ENCODE data around the gene NUP205.
A peak's percentile ranks its signal among the peaks of the same experiment; 100 is the strongest.
"Not testable (repeated sequence)": the region's sequence is repeated elsewhere in the genome, so short reads cannot be mapped to it uniquely, and the experiment has no call there.

The NUP205 gene

GRCh38 chr7:135661311-135662122 is 103.8 kb downstream of the NUP205 start:
- no peak for DNase-seq (ENCODE audit: low read depth, low spot score)

GRCh38 chr7:135662123-135662372 is 104.3 kb downstream of the NUP205 start:
- Histone ChIP-seq H3K9me3 (ENCODE audit: insufficient read depth, low read length) (no peaks in the 10 kb centered on the region), H3K4me3 (ENCODE audit: insufficient read length, low read depth) (peak overlapping the region; percentile 28), H3K27me3 (ENCODE audit: insufficient read depth, insufficient read length) (no peaks in the 10 kb centered on the region), H3K36me3 (ENCODE audit: insufficient read depth, insufficient read length, low read length) (peaks cover 3% of the 10 kb centered on the region), H3K4me1 (ENCODE audit: insufficient read depth, insufficient read length) (no peaks in the 10 kb centered on the region), H3K9ac (ENCODE audit: insufficient read length, low read depth) (peak overlapping the region; percentile 67)
- TF ChIP-seq SUZ12 (IDR thresholded peaks at IDR 0.05; ENCODE audit: extremely low read depth, insufficient read depth, insufficient read length) (no peak), YY1 (IDR thresholded peaks at IDR 0.05; ENCODE audit: insufficient read depth, insufficient read length) (no peak), ZNF274 (IDR thresholded peaks at IDR 0.05; ENCODE audit: low read depth, low read length) (no peak)
- DNase-seq (ENCODE audit: low read depth, low spot score) = no peak

More at GRCh38 chr7:135661311-135662122, 103.8 kb downstream of the NUP205 start:
- H3K9ac ChIP-seq (ENCODE audit: insufficient read length, low read depth) = peak overlapping the region; percentile 67
- H3K36me3 ChIP-seq (ENCODE audit: insufficient read depth, insufficient read length, low read length) = peaks cover 3% of the 10 kb centered on the region
- H3K27me3 ChIP-seq (ENCODE audit: insufficient read depth, insufficient read length) = no peaks in the 10 kb centered on the region
- H3K9me3 ChIP-seq (ENCODE audit: insufficient read depth, low read length) = no peaks in the 10 kb centered on the region
- TF ChIP-seq ZNF274 (IDR thresholded peaks at IDR 0.05; ENCODE audit: low read depth, low read length) (no peak), YY1 (IDR thresholded peaks at IDR 0.05; ENCODE audit: insufficient read depth, insufficient read length) (no peak), SUZ12 (IDR thresholded peaks at IDR 0.05; ENCODE audit: extremely low read depth, insufficient read depth, insufficient read length) (no peak)
- H3K4me3 ChIP-seq (ENCODE audit: insufficient read length, low read depth) = peak overlapping the region; percentile 28
- H3K4me1 ChIP-seq (ENCODE audit: insufficient read depth, insufficient read length) = no peaks in the 10 kb centered on the region

GRCh38 chr7:135662373-135663114 is 104.8 kb downstream of the NUP205 start, which contains the start of gene STMP1:
Gene STMP1, plus strand, starts transcription at chr7:135662514.
- H3K9ac ChIP-seq (ENCODE audit: insufficient read length, low read depth) = peak within 1 kb of the TSS; percentile 96
- no peaks in the 10 kb centered on the region for H3K4me1 ChIP-seq (ENCODE audit: insufficient read depth, insufficient read length)
- TF ChIP-seq SUZ12 (IDR thresholded peaks at IDR 0.05; ENCODE audit: extremely low read depth, insufficient read depth, insufficient read length) = no peak
- no peak for TF ChIP-seq YY1 (IDR thresholded peaks at IDR 0.05; ENCODE audit: insufficient read depth, insufficient read length)
- TF ChIP-seq ZNF274 (IDR thresholded peaks at IDR 0.05; ENCODE audit: low read depth, low read length) = no peak
- H3K4me3 ChIP-seq (ENCODE audit: insufficient read length, low read depth) = peak within 1 kb of the TSS; percentile 89
- H3K36me3 ChIP-seq (ENCODE audit: insufficient read depth, insufficient read length, low read length) = peaks cover 3% of the 10 kb centered on the region
- peak; percentile 97 for DNase-seq (ENCODE audit: low read depth, low spot score)
- no peaks in the 10 kb centered on the region for H3K9me3 ChIP-seq (ENCODE audit: insufficient read depth, low read length)
- no peaks in the 10 kb centered on the region for H3K27me3 ChIP-seq (ENCODE audit: insufficient read depth, insufficient read length)

- peaks cover 8% of the 10 kb centered on the region for H3K36me3 ChIP-seq (ENCODE audit: insufficient read depth, insufficient read length, low read length)
- no peaks in the 10 kb centered on the region for H3K4me1 ChIP-seq (ENCODE audit: insufficient read depth, insufficient read length)
- TF ChIP-seq SUZ12 (IDR thresholded peaks at IDR 0.05; ENCODE audit: extremely low read depth, insufficient read depth, insufficient read length) = no peak
- no peak for TF ChIP-seq ZNF274 (IDR thresholded peaks at IDR 0.05; ENCODE audit: low read depth, low read length)
- TF ChIP-seq YY1 (IDR thresholded peaks at IDR 0.05; ENCODE audit: insufficient read depth, insufficient read length) = no peak
- no peak overlapping the region for H3K9ac ChIP-seq (ENCODE audit: insufficient read length, low read depth)
- H3K4me3 ChIP-seq (ENCODE audit: insufficient read length, low read depth) = no peak overlapping the region
- no peaks in the 10 kb centered on the region for H3K27me3 ChIP-seq (ENCODE audit: insufficient read depth, insufficient read length)
- no peaks in the 10 kb centered on the region for H3K9me3 ChIP-seq (ENCODE audit: insufficient read depth, low read length)
- no peak for DNase-seq (ENCODE audit: low read depth, low spot score)
Measured at GRCh38 chr7:135664046-135664589, 106.4 kb downstream of the NUP205 start.

GRCh38 chr7:135665042-135665441 is 107.3 kb downstream of the NUP205 start:
- TF ChIP-seq SUZ12 (IDR thresholded peaks at IDR 0.05; ENCODE audit: extremely low read depth, insufficient read depth, insufficient read length) = no peak
- TF ChIP-seq ZNF274 (IDR thresholded peaks at IDR 0.05; ENCODE audit: low read depth, low read length) = no peak
- TF ChIP-seq YY1 (IDR thresholded peaks at IDR 0.05; ENCODE audit: insufficient read depth, insufficient read length) = no peak
- H3K4me1 ChIP-seq (ENCODE audit: insufficient read depth, insufficient read length) = no peaks in the 10 kb centered on the region

GRCh38 chr7:135666156-135666555 is 108.4 kb downstream of the NUP205 start:
- Histone ChIP-seq H3K4me1 (ENCODE audit: insufficient read depth, insufficient read length) (no peaks in the 10 kb centered on the region), H3K36me3 (ENCODE audit: insufficient read depth, insufficient read length, low read length) (peaks cover 8% of the 10 kb centered on the region), H3K9me3 (ENCODE audit: insufficient read depth, low read length) (no peaks in the 10 kb centered on the region), H3K9ac (ENCODE audit: insufficient read length, low read depth) (no peak overlapping the region), H3K27me3 (ENCODE audit: insufficient read depth, insufficient read length) (no peaks in the 10 kb centered on the region), H3K4me3 (ENCODE audit: insufficient read length, low read depth) (no peak overlapping the region)
- no peak for TF ChIP-seq ZNF274 (IDR thresholded peaks at IDR 0.05; ENCODE audit: low read depth, low read length)
- TF ChIP-seq SUZ12 (IDR thresholded peaks at IDR 0.05; ENCODE audit: extremely low read depth, insufficient read depth, insufficient read length) = no peak
- no peak for TF ChIP-seq YY1 (IDR thresholded peaks at IDR 0.05; ENCODE audit: insufficient read depth, insufficient read length)
- DNase-seq (ENCODE audit: low read depth, low spot score) = no peak

More at GRCh38 chr7:135665042-135665441, 107.3 kb downstream of the NUP205 start:
- Histone ChIP-seq H3K9ac (ENCODE audit: insufficient read length, low read depth) (no peak overlapping the region), H3K27me3 (ENCODE audit: insufficient read depth, insufficient read length) (no peaks in the 10 kb centered on the region), H3K9me3 (ENCODE audit: insufficient read depth, low read length) (no peaks in the 10 kb centered on the region), H3K36me3 (ENCODE audit: insufficient read depth, insufficient read length, low read length) (peaks cover 8% of the 10 kb centered on the region), H3K4me3 (ENCODE audit: insufficient read length, low read depth) (no peak overlapping the region)
- DNase-seq (ENCODE audit: low read depth, low spot score) = no peak

GRCh38 chr7:135666846-135667245 is 109.1 kb downstream of the NUP205 start:
- H3K4me3 ChIP-seq (ENCODE audit: insufficient read length, low read depth) = no peak overlapping the region
- peaks cover 8% of the 10 kb centered on the region for H3K36me3 ChIP-seq (ENCODE audit: insufficient read depth, insufficient read length, low read length)
- no peaks in the 10 kb centered on the region for H3K9me3 ChIP-seq (ENCODE audit: insufficient read depth, low read length)
- H3K9ac ChIP-seq (ENCODE audit: insufficient read length, low read depth) = no peak overlapping the region
- TF ChIP-seq SUZ12 (IDR thresholded peaks at IDR 0.05; ENCODE audit: extremely low read depth, insufficient read depth, insufficient read length) (no peak), YY1 (IDR thresholded peaks at IDR 0.05; ENCODE audit: insufficient read depth, insufficient read length) (no peak), ZNF274 (IDR thresholded peaks at IDR 0.05; ENCODE audit: low read depth, low read length) (no peak)
- no peaks in the 10 kb centered on the region for H3K27me3 ChIP-seq (ENCODE audit: insufficient read depth, insufficient read length)
- no peak for DNase-seq (ENCODE audit: low read depth, low spot score)
- no peaks in the 10 kb centered on the region for H3K4me1 ChIP-seq (ENCODE audit: insufficient read depth, insufficient read length)

GRCh38 chr7:135667626-135668025 is 109.9 kb downstream of the NUP205 start:
- not testable (repeated sequence) for H3K36me3 ChIP-seq (ENCODE audit: insufficient read depth, insufficient read length, low read length); H3K9ac ChIP-seq (ENCODE audit: insufficient read length, low read depth); DNase-seq (ENCODE audit: low read depth, low spot score); H3K4me1 ChIP-seq (ENCODE audit: insufficient read depth, insufficient read length); H3K27me3 ChIP-seq (ENCODE audit: insufficient read depth, insufficient read length); H3K4me3 ChIP-seq (ENCODE audit: insufficient read length, low read depth); H3K9me3 ChIP-seq (ENCODE audit: insufficient read depth, low read length)

- H3K4me3 ChIP-seq (ENCODE audit: insufficient read length, low read depth); H3K27me3 ChIP-seq (ENCODE audit: insufficient read depth, insufficient read length); H3K4me1 ChIP-seq (ENCODE audit: insufficient read depth, insufficient read length); H3K9me3 ChIP-seq (ENCODE audit: insufficient read depth, low read length); DNase-seq (ENCODE audit: low read depth, low spot score); H3K9ac ChIP-seq (ENCODE audit: insufficient read length, low read depth); H3K36me3 ChIP-seq (ENCODE audit: insufficient read depth, insufficient read length, low read length): not testable (repeated sequence)
Measured at GRCh38 chr7:135668852-135669395, 111.2 kb downstream of the NUP205 start.
